NCI-H187 treated with DMSO at 0.1 percent for 48 hours (cell line): ENCODE results near the gene LYRM4.

ENCODE experiments used
- DNase-seq: peaks from one replicate; lab custom pipeline; 2025; lab: John Stamatoyannopoulos, UW

Gene LYRM4

GRCh38 chr6:5260661-5261544, at the start of gene LYRM4, which contains the start of gene FARS2:
Gene LYRM4 (minus strand): TSS chr6:5260950. CDS start chr6:5260733, 217 bp downstream.
Gene FARS2 (plus strand): TSS chr6:5261513.
- peak; percentile 24 for DNase-seq

- no peak for DNase-seq
Measured at GRCh38 chr6:5308066-5308465, 47.3 kb upstream of the LYRM4 start.

DNA sequence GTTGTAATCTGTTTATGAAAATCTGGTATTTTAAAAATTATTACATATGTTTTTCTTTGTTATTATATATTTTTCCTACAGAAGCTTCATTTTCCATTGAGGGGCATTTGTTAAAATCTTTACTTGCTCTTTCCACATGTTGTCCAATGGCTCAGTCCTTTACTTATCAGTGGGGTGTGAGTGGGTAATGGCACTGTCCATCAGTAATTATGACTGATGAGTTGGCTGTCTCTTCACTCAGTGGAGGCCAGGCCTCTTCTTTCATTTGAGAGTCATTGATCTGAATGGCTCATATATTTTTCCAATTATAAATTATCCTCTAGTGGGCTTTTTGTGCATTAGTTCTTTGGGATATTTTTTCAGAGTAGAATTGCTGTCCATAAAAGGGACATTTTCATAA, 46.3 kb upstream of the LYRM4 start:
- no peak for DNase-seq

- DNase-seq, result peak; percentile 12
Measured at GRCh38 chr6:5305968-5306626, 45.3 kb upstream of the LYRM4 start.

- no peak for DNase-seq
Measured at GRCh38 chr6:5303682-5304081, 42.9 kb upstream of the LYRM4 start.

- DNase-seq, result no peak
Measured at GRCh38 chr6:5302995-5303622, 42.4 kb upstream of the LYRM4 start.

GRCh38 chr6:5302220-5302946, 41.6 kb upstream of the LYRM4 start:
- DNase-seq, result no peak

DNA sequence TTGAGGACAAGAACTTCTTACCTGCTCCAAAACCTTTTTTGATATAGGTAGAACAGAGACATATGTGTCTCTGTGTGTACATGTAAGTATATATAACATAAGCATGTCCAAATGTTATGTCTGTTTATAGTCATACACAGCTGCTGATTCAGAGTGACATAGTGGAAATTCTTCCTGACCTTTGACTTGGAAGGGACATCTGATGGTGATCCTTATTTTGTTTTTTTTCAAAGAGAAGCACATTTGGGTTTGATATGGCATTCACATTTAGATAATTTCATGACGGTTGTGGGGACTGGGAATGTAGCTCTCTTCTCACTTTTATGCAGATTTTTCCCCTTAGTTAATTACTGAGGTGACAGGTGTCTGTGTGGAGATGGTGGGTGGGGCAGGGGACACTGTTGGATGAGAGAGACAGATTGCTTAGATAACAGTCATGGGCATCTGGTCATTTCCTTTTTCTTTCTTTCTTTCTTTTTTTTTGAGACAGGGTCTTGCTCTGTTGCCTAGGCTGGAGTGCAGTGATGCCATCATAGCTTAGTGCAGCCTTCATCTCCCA, 39.5 kb upstream of the LYRM4 start:
- no peak for DNase-seq

GRCh38 chr6:5295623-5296022, 34.9 kb upstream of the LYRM4 start:
- DNase-seq, result no peak

GRCh38 chr6:5294392-5295211, 33.9 kb upstream of the LYRM4 start:
- no peak for DNase-seq

DNA sequence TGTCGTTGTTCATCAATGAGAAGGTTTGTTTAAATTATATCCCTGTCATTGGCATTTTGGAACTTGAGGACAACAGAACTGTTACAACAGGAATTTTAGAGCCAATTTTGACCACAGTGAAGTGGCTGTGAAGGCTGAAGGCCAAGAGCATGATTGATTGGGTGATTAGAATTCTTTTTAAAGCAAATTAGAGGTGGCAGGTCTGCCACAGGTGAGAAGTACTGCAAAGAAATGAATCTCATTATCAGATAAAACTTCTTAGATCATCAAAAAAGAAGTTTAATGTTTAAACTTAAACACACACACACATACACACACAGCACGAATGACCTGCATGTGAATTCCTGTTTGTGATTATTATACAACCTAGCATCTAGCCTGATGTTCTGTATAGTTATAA, 32.9 kb upstream of the LYRM4 start:
- DNase-seq, result no peak

- DNase-seq, result no peak
Measured at GRCh38 chr6:5292154-5292553, 31.4 kb upstream of the LYRM4 start.

DNA sequence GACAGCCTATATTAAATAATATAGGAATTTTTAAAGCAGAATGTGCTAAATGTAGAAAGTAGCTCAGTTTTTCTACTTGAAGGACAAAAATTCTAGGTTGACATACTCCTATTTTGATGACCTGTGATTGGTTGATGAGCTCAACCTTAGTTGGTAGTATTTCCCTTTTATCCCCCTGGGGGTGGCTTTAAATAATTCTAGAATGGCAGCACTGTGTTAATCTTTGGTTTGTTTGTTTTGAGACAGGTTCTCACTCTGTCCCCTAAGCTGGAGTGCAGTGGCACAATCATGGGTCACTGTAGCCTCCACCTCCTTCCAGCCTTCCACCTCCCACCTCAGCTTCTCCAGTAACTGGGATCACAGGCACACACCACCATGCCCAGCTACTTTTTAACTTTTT, 29.8 kb upstream of the LYRM4 start:
- no peak for DNase-seq

GRCh38 chr6:5290097-5290496, 29.3 kb upstream of the LYRM4 start:
- no peak for DNase-seq

- no peak for DNase-seq
Measured at GRCh38 chr6:5287966-5288297, 27.2 kb upstream of the LYRM4 start.

- no peak for DNase-seq
Measured at GRCh38 chr6:5287205-5287965, 26.6 kb upstream of the LYRM4 start.

DNA sequence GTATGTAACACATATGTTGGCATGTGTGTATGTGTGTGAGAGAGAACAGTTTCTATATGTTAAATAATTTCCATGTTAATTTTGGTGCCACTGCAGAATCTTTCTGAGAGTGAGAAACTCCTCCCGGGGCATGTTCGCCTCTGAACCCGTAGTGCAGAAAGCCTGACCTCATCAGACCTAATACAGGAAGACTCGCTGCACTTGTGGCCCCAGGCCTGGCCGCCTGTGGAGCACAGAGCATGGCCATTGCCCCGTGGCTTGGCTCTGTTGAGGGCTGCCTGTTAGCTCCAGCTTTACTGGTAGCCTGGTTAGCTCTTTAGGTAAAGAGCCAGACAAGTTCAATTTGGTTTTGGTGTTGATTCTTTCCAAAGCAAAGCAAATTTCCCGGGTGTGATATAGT, 26.0 kb upstream of the LYRM4 start:
- DNase-seq, result no peak

- DNase-seq, result no peak
Measured at GRCh38 chr6:5285526-5285925, 24.8 kb upstream of the LYRM4 start.

DNA sequence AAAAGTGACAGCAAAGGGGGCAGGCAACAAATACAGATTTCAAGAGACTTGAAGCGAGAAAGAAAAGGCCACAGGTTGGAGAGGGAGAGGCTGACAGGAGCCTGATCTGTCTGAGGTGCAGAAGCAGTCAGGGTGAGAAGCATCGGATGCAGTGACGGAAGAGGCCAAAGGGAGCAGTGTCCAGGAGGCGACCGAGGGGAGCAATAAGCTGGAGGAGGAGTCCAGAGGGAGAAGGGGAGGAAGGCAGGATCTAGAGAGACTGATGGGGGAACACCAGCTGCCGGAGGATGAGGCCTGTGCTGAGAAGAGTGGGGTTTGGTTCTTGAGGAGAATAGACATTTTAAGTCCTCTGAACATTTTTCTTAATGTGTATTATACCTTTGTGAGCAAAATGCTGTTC, 24.3 kb upstream of the LYRM4 start:
- no peak for DNase-seq

- DNase-seq, result no peak
Measured at GRCh38 chr6:5282191-5282623, 21.5 kb upstream of the LYRM4 start.
